ENCODE data around the gene CDYL.

The CDYL gene

GRCh38 chr6:4930025-4930691, 154.0 kb downstream of the CDYL start:
- Histone ChIP-seq H3K79me2 (ENCODE audit: insufficient read depth, low read length) (no peaks in the 10 kb centered on the region), H3K9ac (ENCODE audit: low read length) (no peak overlapping the region), H3K4me2 (ENCODE audit: low read depth, low read length, poor library complexity, severe bottlenecking) (no peak overlapping the region), H3K9me3 (ENCODE audit: insufficient read depth, low read length) (no peaks in the 10 kb centered on the region), H2AFZ (ENCODE audit: low read depth, low read length, severe bottlenecking) (no peak overlapping the region), H3F3A (ENCODE audit: insufficient read depth) (no peaks in the 10 kb centered on the region), H3K36me3 (ENCODE audit: low read length) (no peaks in the 10 kb centered on the region), H3K27me3 (ENCODE audit: low read length) (no peaks in the 10 kb centered on the region), H3K9me2 (replicated peaks; ENCODE audit: insufficient read depth, low read length) (no peaks in the 10 kb centered on the region), H4K20me1 (ENCODE audit: low read depth, low read length) (peaks cover 33% of the 10 kb centered on the region), H3K4me3 (ENCODE audit: insufficient read depth, low read length, poor library complexity, severe bottlenecking) (no peak overlapping the region), H3K27ac (ENCODE audit: low read depth, low read length) (no peak overlapping the region)
- TF ChIP-seq CTCF (IDR thresholded peaks at IDR 0.05; ENCODE audit: insufficient read depth, low read length, poor library complexity, severe bottlenecking) (no peak), EZH2phosphoT487 (conservative IDR thresholded peaks at IDR 0.05; ENCODE audit: low read length) (no peak)

DNA sequence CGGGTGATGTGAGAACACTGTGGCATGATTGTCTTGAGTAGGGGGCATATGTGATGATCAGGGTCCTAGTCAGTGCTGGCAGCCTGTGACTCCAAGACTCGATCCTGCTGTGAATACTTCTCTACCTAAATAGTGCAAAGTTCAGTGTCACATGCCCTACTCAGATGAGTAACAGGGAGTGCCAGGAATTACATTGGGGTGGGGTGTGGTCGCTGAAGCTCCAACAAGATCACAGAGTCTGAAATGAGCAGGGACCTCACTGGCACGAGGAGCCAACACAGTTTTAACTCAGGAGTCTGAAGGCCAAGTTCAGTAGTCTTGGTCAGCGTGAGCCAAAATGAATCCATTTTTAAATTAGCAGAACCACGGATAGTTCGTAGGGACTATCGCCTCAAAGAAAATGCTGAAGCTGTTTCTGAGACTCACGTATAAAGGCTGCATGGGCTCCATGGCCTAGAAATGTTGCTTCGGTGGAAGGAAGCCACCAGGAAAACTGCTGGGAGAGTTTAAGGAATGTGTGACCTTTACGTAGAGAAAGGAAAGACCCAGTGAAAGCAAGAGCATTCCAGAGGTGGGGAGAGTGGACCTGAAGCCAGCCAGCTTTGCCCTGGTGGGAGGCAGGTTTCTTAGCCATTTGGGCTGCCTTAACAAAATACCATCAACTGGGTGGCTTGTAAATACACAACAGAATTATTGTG, 155.5 kb downstream of the CDYL start:
- no peaks in the 10 kb centered on the region for H3K79me2 ChIP-seq (ENCODE audit: insufficient read depth, low read length)
- H3K9me3 ChIP-seq (ENCODE audit: insufficient read depth, low read length), result no peaks in the 10 kb centered on the region
- peaks cover 23% of the 10 kb centered on the region for H4K20me1 ChIP-seq (ENCODE audit: low read depth, low read length)
- TF ChIP-seq EZH2phosphoT487 (conservative IDR thresholded peaks at IDR 0.05; ENCODE audit: low read length) (no peak), CTCF (IDR thresholded peaks at IDR 0.05; ENCODE audit: insufficient read depth, low read length, poor library complexity, severe bottlenecking) (no peak)
- no peak overlapping the region for H2AFZ ChIP-seq (ENCODE audit: low read depth, low read length, severe bottlenecking)
- no peak overlapping the region for H3K27ac ChIP-seq (ENCODE audit: low read depth, low read length)
- H3K9me2 ChIP-seq (replicated peaks; ENCODE audit: insufficient read depth, low read length), result no peaks in the 10 kb centered on the region
- no peaks in the 10 kb centered on the region for H3K36me3 ChIP-seq (ENCODE audit: low read length)
- no peak overlapping the region for H3K4me2 ChIP-seq (ENCODE audit: low read depth, low read length, poor library complexity, severe bottlenecking)
- no peak overlapping the region for H3K4me3 ChIP-seq (ENCODE audit: insufficient read depth, low read length, poor library complexity, severe bottlenecking)
- H3K27me3 ChIP-seq (ENCODE audit: low read length), result no peaks in the 10 kb centered on the region
- H3F3A ChIP-seq (ENCODE audit: insufficient read depth), result no peaks in the 10 kb centered on the region
- no peak overlapping the region for H3K9ac ChIP-seq (ENCODE audit: low read length)

- Histone ChIP-seq H3K9me3 (ENCODE audit: insufficient read depth, low read length) (no peaks in the 10 kb centered on the region), H3K36me3 (ENCODE audit: low read length) (no peaks in the 10 kb centered on the region), H3F3A (ENCODE audit: insufficient read depth) (no peaks in the 10 kb centered on the region), H4K20me1 (ENCODE audit: low read depth, low read length) (peaks cover 18% of the 10 kb centered on the region), H3K27me3 (ENCODE audit: low read length) (no peaks in the 10 kb centered on the region), H3K4me3 (ENCODE audit: insufficient read depth, low read length, poor library complexity, severe bottlenecking) (no peak overlapping the region), H3K79me2 (ENCODE audit: insufficient read depth, low read length) (no peaks in the 10 kb centered on the region), H2AFZ (ENCODE audit: low read depth, low read length, severe bottlenecking) (no peak overlapping the region), H3K9me2 (replicated peaks; ENCODE audit: insufficient read depth, low read length) (no peaks in the 10 kb centered on the region), H3K4me2 (ENCODE audit: low read depth, low read length, poor library complexity, severe bottlenecking) (no peak overlapping the region), H3K27ac (ENCODE audit: low read depth, low read length) (no peak overlapping the region), H3K9ac (ENCODE audit: low read length) (no peak overlapping the region)
- no peak for TF ChIP-seq CTCF (IDR thresholded peaks at IDR 0.05; ENCODE audit: insufficient read depth, low read length, poor library complexity, severe bottlenecking)
- TF ChIP-seq EZH2phosphoT487 (conservative IDR thresholded peaks at IDR 0.05; ENCODE audit: low read length), result no peak
Observed at GRCh38 chr6:4932228-4932903, 156.2 kb downstream of the CDYL start.

Measured in SU-DHL-6 (cell line).